Stimulated activated CD8-positive, alpha-beta memory T cell treated with anti-CD3 and anti-CD28 coated beads, Interleukin-2, amount 100 ng/mL, for 1 hour (primary cell): ENCODE results near the gene IL36RN.

Experiments
- DNase-seq, 2 donors: peaks; one replicate each; pipeline ENCODE4 v3.0.0-alpha.2; 2020; ENCODE audit warnings: low read depth in 2 of 2

IL36RN gene

DNA sequence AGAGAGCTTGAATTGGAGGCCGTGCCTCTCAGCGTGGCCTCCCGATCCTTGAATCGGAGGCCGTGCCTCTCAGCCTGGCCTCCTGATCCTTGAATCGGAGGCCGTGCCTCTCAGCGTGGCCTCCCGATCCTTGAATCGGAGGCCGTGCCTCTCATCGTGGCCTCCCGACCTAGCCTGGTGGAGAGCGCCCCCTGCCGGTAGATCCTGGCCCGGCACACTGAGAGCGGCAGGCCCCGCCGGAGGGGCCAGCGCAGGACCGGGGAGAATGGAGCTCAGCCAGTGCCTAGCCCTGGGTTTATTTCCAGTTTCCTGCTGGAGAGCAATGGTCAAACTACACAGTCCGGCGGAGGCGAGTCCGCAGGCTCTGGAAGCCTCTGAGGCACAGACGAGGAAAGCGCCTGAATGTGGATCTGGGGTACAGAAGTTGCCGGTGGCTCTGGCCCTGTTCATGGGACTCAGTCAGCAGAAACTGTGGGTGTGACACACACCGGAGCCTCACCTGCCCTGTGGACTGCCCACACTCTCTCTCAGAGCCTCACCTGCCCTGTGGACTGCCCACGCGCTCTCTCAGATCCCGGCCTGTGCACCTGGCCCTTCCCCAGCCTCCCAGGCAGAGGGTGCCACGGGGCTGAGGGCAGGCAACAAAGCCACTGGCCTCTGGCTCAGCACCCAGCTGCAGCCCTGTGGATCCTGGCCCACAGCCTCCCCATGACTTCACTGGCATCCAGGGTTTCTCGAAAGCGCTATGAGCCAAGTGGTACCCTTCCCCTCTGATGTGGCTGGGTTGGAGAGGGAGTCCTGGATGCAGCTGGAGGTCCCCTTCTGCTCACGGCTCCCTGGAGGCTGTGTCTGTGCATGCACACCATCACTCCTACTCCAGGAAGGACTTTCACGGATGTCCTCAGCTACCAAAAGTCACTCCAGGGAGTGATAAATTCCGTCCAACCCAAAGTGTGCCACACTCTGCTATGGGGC lies 7.8 kb upstream of the IL36RN start:
- no peak for DNase-seq

DNA sequence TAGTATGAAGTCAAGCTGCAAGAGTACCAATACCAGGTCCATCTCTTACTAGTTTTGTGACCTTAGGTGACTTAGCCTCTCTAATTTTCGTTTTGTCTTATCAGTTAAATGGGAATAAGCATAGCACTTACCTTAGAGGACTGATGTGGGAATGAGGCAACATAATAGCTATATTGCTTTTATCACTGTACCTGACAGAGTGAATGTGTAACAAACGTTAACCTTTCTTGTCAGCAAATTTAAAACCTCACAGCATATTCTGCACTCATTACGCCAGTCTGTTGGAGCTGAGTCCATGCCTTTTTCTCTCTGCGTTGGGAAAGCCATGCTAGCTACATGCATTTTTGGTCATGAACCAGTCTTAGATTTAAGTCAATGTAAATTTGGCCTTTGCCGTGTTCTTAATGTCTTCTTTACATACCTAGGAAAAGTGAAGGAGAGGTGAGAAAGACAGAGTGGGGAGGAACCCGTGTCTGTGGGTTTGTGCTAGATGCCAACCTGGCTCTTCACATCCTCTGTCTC lies 6.5 kb upstream of the IL36RN start, which contains the start of gene IL36B:
TSS of gene IL36B (minus strand) at position 472 of the 522 bp plus-strand sequence.
- no peak for DNase-seq

- no peak for DNase-seq
These were observed 5.3 kb upstream of the IL36RN start for GRCh38 chr2:113053666-113054065.

GRCh38 chr2:113054066-113054465 lies 4.9 kb upstream of the IL36RN start:
- DNase-seq, result no peak

DNA sequence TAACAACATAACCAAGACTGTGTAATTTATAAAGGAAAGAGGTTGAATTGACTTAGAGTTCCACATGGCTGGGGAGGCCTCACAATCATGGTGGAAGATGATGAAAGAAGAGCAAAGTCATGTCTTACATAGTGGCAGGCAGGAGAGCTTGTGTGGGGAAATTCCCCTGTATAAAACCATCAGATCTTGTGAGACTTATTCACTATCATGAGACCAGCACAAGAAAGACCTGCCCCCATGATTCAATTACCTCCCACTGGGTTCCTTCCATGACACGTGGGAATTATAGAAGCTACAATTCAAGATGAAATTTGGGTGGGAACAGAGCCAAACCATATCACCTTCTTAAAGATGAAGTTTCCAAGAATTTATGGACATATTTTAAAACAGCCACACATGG lies 2.5 kb upstream of the IL36RN start:
- DNase-seq, result no peak

- DNase-seq, result no peak
These were observed 1.9 kb upstream of the IL36RN start for GRCh38 chr2:113057117-113057516.

GRCh38 chr2:113058411-113058994 lies 495 bp upstream of the IL36RN start:
- DNase-seq, result no peak

GRCh38 chr2:113060396-113060795 lies 1.4 kb downstream of the IL36RN start:
- no peak for DNase-seq

DNA sequence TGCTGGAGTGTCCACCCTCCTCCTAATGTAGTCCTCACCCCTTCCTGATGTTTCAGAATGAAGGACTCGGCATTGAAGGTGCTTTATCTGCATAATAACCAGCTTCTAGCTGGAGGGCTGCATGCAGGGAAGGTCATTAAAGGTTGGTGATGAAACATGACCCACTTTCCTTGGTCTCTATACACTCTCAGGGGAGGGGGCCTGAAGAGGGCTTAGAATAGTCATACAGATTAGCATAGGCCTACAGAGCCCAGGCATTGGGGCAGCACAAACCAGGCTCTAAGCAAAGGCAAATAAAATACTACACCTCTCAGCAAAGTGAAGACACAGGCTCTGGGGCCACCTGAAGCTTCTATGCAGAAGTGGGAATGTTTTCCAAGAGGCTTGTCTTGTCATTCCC lies 1.8 kb downstream of the IL36RN start:
- DNase-seq, result no peak

DNA sequence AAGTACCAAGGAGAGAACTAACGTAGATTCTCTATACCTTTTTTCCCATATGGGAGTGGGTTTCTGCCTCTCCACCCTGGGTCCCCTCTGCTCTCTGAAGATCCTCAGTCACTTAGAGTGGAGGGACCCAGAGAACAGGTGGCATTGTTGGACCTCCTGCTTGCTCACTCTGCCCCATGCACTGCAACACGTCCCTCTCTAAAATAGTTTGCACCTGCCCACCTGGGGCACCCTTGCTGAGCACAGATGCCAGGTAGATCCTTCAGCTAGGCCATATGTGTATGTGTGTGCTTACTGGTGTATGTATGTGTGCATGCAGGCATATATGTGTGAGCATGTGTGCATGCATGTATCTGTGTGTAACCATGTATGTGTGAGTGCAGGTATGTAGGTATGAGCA lies 2.2 kb downstream of the IL36RN start:
- no peak for DNase-seq

DNA sequence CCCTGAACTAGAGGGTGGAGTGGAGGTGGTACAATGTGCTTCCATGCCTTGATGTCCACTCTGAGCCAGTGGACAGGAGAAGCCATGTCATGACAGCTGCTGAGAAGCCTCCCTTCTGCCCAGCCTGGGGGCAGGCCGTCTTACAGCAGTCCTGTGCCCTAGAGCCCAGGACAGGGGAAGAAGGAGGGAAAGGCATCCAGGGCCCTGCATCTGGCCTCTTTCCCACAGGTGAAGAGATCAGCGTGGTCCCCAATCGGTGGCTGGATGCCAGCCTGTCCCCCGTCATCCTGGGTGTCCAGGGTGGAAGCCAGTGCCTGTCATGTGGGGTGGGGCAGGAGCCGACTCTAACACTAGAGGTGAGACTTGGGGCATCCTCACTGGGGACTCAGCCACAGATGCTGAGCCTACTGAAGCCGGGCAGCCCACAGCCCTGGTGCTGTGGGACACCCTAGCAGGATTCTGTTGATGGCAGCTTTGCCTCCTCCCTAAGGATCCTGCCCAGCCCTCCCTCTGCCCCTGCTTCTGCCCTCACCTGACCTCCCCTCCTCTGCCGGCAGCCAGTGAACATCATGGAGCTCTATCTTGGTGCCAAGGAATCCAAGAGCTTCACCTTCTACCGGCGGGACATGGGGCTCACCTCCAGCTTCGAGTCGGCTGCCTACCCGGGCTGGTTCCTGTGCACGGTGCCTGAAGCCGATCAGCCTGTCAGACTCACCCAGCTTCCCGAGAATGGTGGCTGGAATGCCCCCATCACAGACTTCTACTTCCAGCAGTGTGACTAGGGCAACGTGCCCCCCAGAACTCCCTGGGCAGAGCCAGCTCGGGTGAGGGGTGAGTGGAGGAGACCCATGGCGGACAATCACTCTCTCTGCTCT lies 3.1 kb downstream of the IL36RN start:
- no peak for DNase-seq

DNA sequence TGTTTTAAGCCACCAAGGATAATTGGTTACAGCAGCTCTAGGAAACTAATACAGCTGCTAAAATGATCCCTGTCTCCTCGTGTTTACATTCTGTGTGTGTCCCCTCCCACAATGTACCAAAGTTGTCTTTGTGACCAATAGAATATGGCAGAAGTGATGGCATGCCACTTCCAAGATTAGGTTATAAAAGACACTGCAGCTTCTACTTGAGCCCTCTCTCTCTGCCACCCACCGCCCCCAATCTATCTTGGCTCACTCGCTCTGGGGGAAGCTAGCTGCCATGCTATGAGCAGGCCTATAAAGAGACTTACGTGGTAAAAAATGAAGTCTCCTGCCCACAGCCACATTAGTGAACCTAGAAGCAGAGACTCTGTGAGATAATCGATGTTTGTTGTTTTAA lies 5.3 kb downstream of the IL36RN start:
- DNase-seq, result no peak

GRCh38 chr2:113064898-113065297 lies 5.9 kb downstream of the IL36RN start:
- DNase-seq, result no peak

- no peak for DNase-seq
These were observed 8.7 kb downstream of the IL36RN start, which contains the start of gene IL1F10 for GRCh38 chr2:113067681-113068080. TSS of gene IL1F10 (plus strand) at chr2:113067970. CDS start at chr2:113072739, 4,769 bp downstream.

GRCh38 chr2:113068249-113068648 lies 9.3 kb downstream of the IL36RN start:
- no peak for DNase-seq

GRCh38 chr2:113068706-113069485 lies 9.9 kb downstream of the IL36RN start:
- DNase-seq, result no peak

GRCh38 chr2:113069676-113070605 lies 10.9 kb downstream of the IL36RN start:
- DNase-seq, result no peak

GRCh38 chr2:113070606-113070975 lies 11.6 kb downstream of the IL36RN start:
- no peak for DNase-seq

DNA sequence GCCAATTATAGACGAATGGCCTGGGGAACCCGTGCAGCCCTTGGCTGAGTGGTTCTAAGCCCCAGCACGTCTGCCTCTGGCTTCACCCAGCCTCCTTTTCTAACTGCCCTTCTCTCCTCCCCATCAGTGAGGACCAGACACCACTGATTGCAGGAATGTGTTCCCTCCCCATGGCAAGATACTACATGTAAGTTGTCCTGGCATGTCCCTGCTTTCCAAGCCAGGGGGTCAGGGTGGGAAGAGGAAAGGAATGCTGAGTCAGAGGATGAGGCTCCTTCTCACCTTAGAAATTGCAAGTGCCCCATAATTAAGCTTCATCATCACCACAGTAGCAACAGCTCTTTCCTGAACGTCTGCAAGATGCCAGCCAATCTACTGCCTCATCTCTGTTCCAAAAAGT lies 13.6 kb downstream of the IL36RN start:
- DNase-seq, result no peak

- DNase-seq, result no peak
These were observed 14.4 kb downstream of the IL36RN start for GRCh38 chr2:113073325-113073834.
